ENCODE data around the gene TBX3. TPM values are rescaled to one million over a fixed set of nuclear protein-coding genes. Genes with fewer than 3 reads are reported as not detected.

Gene TBX3
- total RNA-seq, 2 experiments from 2014 or later, result not detected

Small RNAs within 50 kb of the gene (small RNA-seq; reads per million reads assigned to genes)
- not detected for gene RF00019

All from OCI-LY7 (cell line).